ENCODE data around the gene ACMSD.

Gene ACMSD

GRCh38 chr2:134944975-134945374, 106.6 kb downstream of the ACMSD start:
- no peak for DNase-seq (ENCODE audit: low read depth in 2 of 2, low spot score in 1 of 2)

- DNase-seq (ENCODE audit: low read depth in 2 of 2, low spot score in 1 of 2), result no peak
Observed at GRCh38 chr2:134946073-134946472, 107.7 kb downstream of the ACMSD start.

GRCh38 chr2:134949981-134950708, 111.7 kb downstream of the ACMSD start:
- no peak for DNase-seq (ENCODE audit: low read depth in 2 of 2, low spot score in 1 of 2)

- no peak for DNase-seq (ENCODE audit: low read depth in 2 of 2, low spot score in 1 of 2)
Observed at GRCh38 chr2:134950886-134951285, 112.5 kb downstream of the ACMSD start.

Data from stimulated activated CD8-positive, alpha-beta memory T cell treated with anti-CD3 and anti-CD28 coated beads, Interleukin-4, amount 100 ng/mL, for 4 hours (primary cell).